ENCODE results near the gene COL27A1.

DNA sequence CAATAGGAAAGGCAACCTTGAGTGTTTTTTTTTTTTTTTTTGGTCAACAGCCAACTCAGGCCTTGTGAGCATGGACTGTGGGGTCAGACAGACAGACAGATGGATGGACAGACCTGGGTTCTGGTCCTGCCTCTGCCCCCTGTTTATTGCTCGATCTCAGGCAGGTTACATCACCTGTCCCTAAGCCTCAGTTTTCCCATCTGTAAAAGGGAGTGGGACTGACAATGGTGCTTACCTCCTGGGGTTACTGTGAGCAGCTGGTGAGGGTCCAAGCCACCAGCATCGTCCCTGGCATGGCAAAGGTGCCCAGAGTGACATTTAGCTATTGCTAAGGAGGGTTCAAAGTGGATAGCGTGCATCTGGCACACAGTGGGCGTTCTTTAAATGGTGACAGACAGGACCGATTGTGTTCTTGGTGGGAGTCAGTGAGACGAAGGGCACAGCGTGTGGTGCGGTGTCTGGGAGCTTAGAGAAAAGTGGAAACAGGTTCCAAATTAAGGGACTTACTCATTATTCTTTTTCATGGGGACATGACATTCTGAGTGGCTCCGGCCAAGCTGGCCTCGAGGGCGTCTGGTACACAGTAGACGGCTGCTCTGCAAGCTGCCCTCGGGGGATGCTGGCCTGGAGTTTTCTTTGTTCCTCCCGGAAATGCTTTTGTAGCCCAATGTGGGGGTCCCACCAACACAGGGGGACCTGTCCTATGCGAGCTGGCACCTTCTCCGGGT, 72.1 kb downstream of the COL27A1 start:
- TF ChIP-seq, protein P1, sequence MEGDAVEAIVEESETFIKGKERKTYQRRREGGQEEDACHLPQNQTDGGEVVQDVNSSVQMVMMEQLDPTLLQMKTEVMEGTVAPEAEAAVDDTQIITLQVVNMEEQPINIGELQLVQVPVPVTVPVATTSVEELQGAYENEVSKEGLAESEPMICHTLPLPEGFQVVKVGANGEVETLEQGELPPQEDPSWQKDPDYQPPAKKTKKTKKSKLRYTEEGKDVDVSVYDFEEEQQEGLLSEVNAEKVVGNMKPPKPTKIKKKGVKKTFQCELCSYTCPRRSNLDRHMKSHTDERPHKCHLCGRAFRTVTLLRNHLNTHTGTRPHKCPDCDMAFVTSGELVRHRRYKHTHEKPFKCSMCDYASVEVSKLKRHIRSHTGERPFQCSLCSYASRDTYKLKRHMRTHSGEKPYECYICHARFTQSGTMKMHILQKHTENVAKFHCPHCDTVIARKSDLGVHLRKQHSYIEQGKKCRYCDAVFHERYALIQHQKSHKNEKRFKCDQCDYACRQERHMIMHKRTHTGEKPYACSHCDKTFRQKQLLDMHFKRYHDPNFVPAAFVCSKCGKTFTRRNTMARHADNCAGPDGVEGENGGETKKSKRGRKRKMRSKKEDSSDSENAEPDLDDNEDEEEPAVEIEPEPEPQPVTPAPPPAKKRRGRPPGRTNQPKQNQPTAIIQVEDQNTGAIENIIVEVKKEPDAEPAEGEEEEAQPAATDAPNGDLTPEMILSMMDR (IDR thresholded peaks at IDR 0.05; ENCODE audit: low read length) = no peak
- no peak for TF ChIP-seq EZH2 (IDR thresholded peaks at IDR 0.05; ENCODE audit: borderline replicate concordance, low read length)

All from OCI-LY1 (cell line).